Osteoblast (primary cell): ENCODE measurements around the gene SMIM1. TPM values are rescaled to one million over a fixed set of nuclear protein-coding genes. Genes with fewer than 3 reads are reported as not detected.

Experiments
- DNase-seq: peaks from one replicate; pipeline ENCODE4 v3.0.0; 2011; ENCODE audit warnings: low spot score, mixed read lengths; ENCODE audit not compliant: insufficient read length; ENCODE audit errors: missing footprints
- H2AFZ ChIP-seq: 2 replicates; pipeline ENCODE4 v1.6.0; 2011; ENCODE audit warnings: mild to moderate bottlenecking, low read length
- H3K27ac ChIP-seq: 2 replicates; pipeline ENCODE4 v1.5.1; 2011; ENCODE audit warnings: mild to moderate bottlenecking, low read depth, low read length, moderate library complexity
- H3K27me3 ChIP-seq: 2 replicates; pipeline ENCODE4 v1.6.0; 2012; ENCODE audit warnings: mild to moderate bottlenecking, control low read depth, inconsistent platforms, low read length, moderate library complexity; ENCODE audit not compliant: insufficient read depth
- H3K36me3 ChIP-seq: 2 replicates; pipeline ENCODE4 v1.5.1; 2011; ENCODE audit warnings: mild to moderate bottlenecking, low read length, control low read depth, moderate library complexity; ENCODE audit not compliant: insufficient read depth
- H3K4me1 ChIP-seq: 2 replicates; pipeline ENCODE4 v1.5.1; 2011; ENCODE audit warnings: mild to moderate bottlenecking, low read length, control low read depth, moderate library complexity; ENCODE audit not compliant: insufficient read depth
- H3K4me2 ChIP-seq: 2 replicates; pipeline ENCODE4 v1.6.0; 2011; ENCODE audit warnings: mild to moderate bottlenecking, low read length; ENCODE audit not compliant: insufficient read depth
- H3K4me3 ChIP-seq: fragments of 200-600 bp; sonication (generic); 3 replicates; pipeline ENCODE4 v1.5.1; 2012; ENCODE audit warnings: mild to moderate bottlenecking, low read length, inconsistent platforms; ENCODE audit not compliant: insufficient read depth
- H3K79me2 ChIP-seq: 2 replicates; pipeline ENCODE4 v1.6.0; 2012; ENCODE audit warnings: mild to moderate bottlenecking, low read length, control low read depth, inconsistent platforms; ENCODE audit not compliant: insufficient read depth
- H3K9me3 ChIP-seq: 2 replicates; pipeline ENCODE4 v1.5.1; 2011; ENCODE audit warnings: low read depth, low read length, control low read depth
- H4K20me1 ChIP-seq: 2 replicates; pipeline ENCODE4 v1.6.0; 2012; ENCODE audit warnings: mild to moderate bottlenecking, low read length, control low read depth; ENCODE audit not compliant: insufficient read depth
- CTCF ChIP-seq: IDR thresholded peaks from 2 replicates; pipeline ENCODE4 v1.5.1; 2011; ENCODE audit warnings: mild to moderate bottlenecking, low read depth, low read length, moderate library complexity; ENCODE audit errors: extremely low read depth
- total RNA-seq: library from RNA; depleted of rRNA; stranded (reverse); fragments of >200 nt; gene quantifications from 2 replicates; pipeline ENCODE4 v1.2.3, GENCODE V29; 2012

SMIM1 gene
- total RNA-seq, 1 donor = not detected

GRCh38 chr1:3785456-3786157, 13.1 kb downstream of the SMIM1 start:
- Histone ChIP-seq H3K79me2 (peaks cover 41% of the 10 kb centered on the region), H3K36me3 (peaks cover 54% of the 10 kb centered on the region), H3K4me1 (no peaks in the 10 kb centered on the region), H3K27ac (no peak overlapping the region), H3K9me3 (no peaks in the 10 kb centered on the region), H3K4me3 (no peak overlapping the region), H2AFZ (no peak overlapping the region), H3K27me3 (no peaks in the 10 kb centered on the region), H4K20me1 (peaks cover 42% of the 10 kb centered on the region), H3K4me2 (no peak overlapping the region)
- TF ChIP-seq CTCF = peak; percentile 26
- peak; percentile 62 for DNase-seq

GRCh38 chr1:3786468-3787348, 14.2 kb downstream of the SMIM1 start:
- Histone ChIP-seq H3K27ac (no peak overlapping the region), H3K9me3 (no peaks in the 10 kb centered on the region), H3K4me3 (no peak overlapping the region), H2AFZ (no peak overlapping the region), H3K4me1 (no peaks in the 10 kb centered on the region), H4K20me1 (peaks cover 49% of the 10 kb centered on the region), H3K27me3 (no peaks in the 10 kb centered on the region), H3K79me2 (peaks cover 52% of the 10 kb centered on the region), H3K4me2 (no peak overlapping the region), H3K36me3 (peaks cover 43% of the 10 kb centered on the region)
- peak; percentile 43 for DNase-seq
- no peak for TF ChIP-seq CTCF

- H3K9me3 ChIP-seq = no peaks in the 10 kb centered on the region
- no peak overlapping the region for H3K4me3 ChIP-seq
- H4K20me1 ChIP-seq = peaks cover 54% of the 10 kb centered on the region
- peaks cover 58% of the 10 kb centered on the region for H3K79me2 ChIP-seq
- H3K36me3 ChIP-seq = peaks cover 37% of the 10 kb centered on the region
- H2AFZ ChIP-seq = no peak overlapping the region
- DNase-seq = peak; percentile 69
- no peak overlapping the region for H3K27ac ChIP-seq
- no peak overlapping the region for H3K4me2 ChIP-seq
- no peaks in the 10 kb centered on the region for H3K4me1 ChIP-seq
- TF ChIP-seq CTCF = no peak
- H3K27me3 ChIP-seq = no peaks in the 10 kb centered on the region
Observed at GRCh38 chr1:3787349-3787715, 14.8 kb downstream of the SMIM1 start.
